WTC11 (cell line): ENCODE data around the gene ZFP2. TPM values are rescaled to one million over a fixed set of nuclear protein-coding genes. Genes with fewer than 3 reads are reported as not detected.

Experiments
- ATAC-seq: fragments of 200-7000 bp; cut with Tn5 transposase; 2 replicates; pipeline ENCODE4 v1.10.0; 2021; ENCODE audit warnings: mild to moderate bottlenecking, moderate library complexity
- CTCF ChIA-PET: fragments of 300-600 bp; sonication (Branson Sonifier 250); formaldehyde crosslinking; loops from one replicate; lab custom pipeline; 2021; ENCODE audit warnings: antibody characterized with exemption; lab: Charles Lee
- POLR2A ChIA-PET: fragments of 350-600 bp; sonication (Branson Sonifier 250); formaldehyde crosslinking; loops from one replicate; lab custom pipeline; 2021; ENCODE audit warnings: antibody characterized with exemption; lab: Charles Lee
- DNase-seq: peaks from one replicate; pipeline ENCODE4 v3.0.0; 2021; ENCODE audit warnings: low spot score
- H3K27ac Mint-ChIP-seq: 2 replicates; pipeline ENCODE4 v1.8.0; 2021; ENCODE audit warnings: mixed read lengths
- H3K27me3 Mint-ChIP-seq: 2 replicates; pipeline ENCODE4 v1.8.0; 2021; ENCODE audit warnings: low read depth, mild to moderate bottlenecking, moderate library complexity, mixed read lengths
- H3K36me3 Mint-ChIP-seq: 2 replicates; pipeline ENCODE4 v1.8.0; 2021; ENCODE audit warnings: mixed read lengths
- H3K4me1 Mint-ChIP-seq: 2 replicates; pipeline ENCODE4 v1.8.0; 2022; ENCODE audit warnings: mixed read lengths
- H3K4me3 Mint-ChIP-seq: 2 replicates; pipeline ENCODE4 v1.8.0; 2021; ENCODE audit warnings: mild to moderate bottlenecking, moderate library complexity, mixed read lengths
- H3K9me3 Mint-ChIP-seq: 2 replicates; pipeline ENCODE4 v1.8.0; 2021; ENCODE audit warnings: mixed read lengths
- ATF3 ChIP-seq: sonication (generic); formaldehyde crosslinking; conservative IDR thresholded peaks from 2 replicates; pipeline ENCODE4 v1.8.1; 2022; ENCODE audit warnings: mild to moderate bottlenecking, missing genetic modification reagents
- ATF6 ChIP-seq: sonication (generic); formaldehyde crosslinking; IDR thresholded peaks from 2 replicates; pipeline ENCODE4 v1.8.1; 2023; ENCODE audit warnings: mild to moderate bottlenecking, missing genetic modification reagents
- E2F4 ChIP-seq: sonication (generic); formaldehyde crosslinking; IDR thresholded peaks from 2 replicates; pipeline ENCODE4 v1.8.1; 2022; ENCODE audit warnings: low read depth, mild to moderate bottlenecking, moderate library complexity, missing genetic modification reagents, borderline replicate concordance
- ELF4 ChIP-seq: sonication (generic); formaldehyde crosslinking; IDR thresholded peaks from 2 replicates; pipeline ENCODE4 v1.8.1; 2022; ENCODE audit warnings: low read depth, mild to moderate bottlenecking, moderate library complexity, missing genetic modification reagents
- ERG ChIP-seq: fragments of 250-450 bp; sonication (Bioruptor Pico); IDR thresholded peaks from 2 replicates; pipeline ENCODE4 v1.8.0; 2021; ENCODE audit warnings: mild to moderate bottlenecking
- ESRRA ChIP-seq: sonication (generic); formaldehyde crosslinking; IDR thresholded peaks from 2 replicates; pipeline ENCODE4 v1.8.1; 2022; ENCODE audit warnings: mild to moderate bottlenecking, missing genetic modification reagents, borderline replicate concordance
- ETV6 ChIP-seq: sonication (generic); formaldehyde crosslinking; IDR thresholded peaks from 2 replicates; pipeline ENCODE4 v1.8.1; 2022; ENCODE audit warnings: mild to moderate bottlenecking, missing genetic modification reagents
- FOXK1 ChIP-seq: sonication (generic); formaldehyde crosslinking; IDR thresholded peaks from 2 replicates; pipeline ENCODE4 v1.8.0; 2022; ENCODE audit warnings: mild to moderate bottlenecking, moderate library complexity, missing genetic modification reagents
- GABPB1 ChIP-seq: sonication (generic); formaldehyde crosslinking; IDR thresholded peaks from 2 replicates; pipeline ENCODE4 v1.8.1; 2023; ENCODE audit warnings: mild to moderate bottlenecking, missing genetic modification reagents
- IRF2 ChIP-seq: sonication (generic); formaldehyde crosslinking; IDR thresholded peaks from 2 replicates; pipeline ENCODE4 v1.8.0; 2022; ENCODE audit warnings: low read depth, missing genetic modification reagents, borderline replicate concordance
- JAZF1 ChIP-seq: fragments of 250-450 bp; sonication (Bioruptor Pico); IDR thresholded peaks from 2 replicates; pipeline ENCODE4 v1.9.0; 2021; ENCODE audit warnings: moderate library complexity, mild to moderate bottlenecking, inconsistent platforms
- JUN ChIP-seq: sonication (generic); formaldehyde crosslinking; IDR thresholded peaks from 2 replicates; pipeline ENCODE4 v1.8.0; 2023; ENCODE audit warnings: mild to moderate bottlenecking, missing genetic modification reagents
- KAT7 ChIP-seq: sonication (generic); formaldehyde crosslinking; IDR thresholded peaks from 2 replicates; pipeline ENCODE4 v1.8.1; 2023; ENCODE audit warnings: missing genetic modification reagents, mild to moderate bottlenecking, borderline replicate concordance
- MYBL2 ChIP-seq: sonication (generic); formaldehyde crosslinking; IDR thresholded peaks from 2 replicates; pipeline ENCODE4 v1.8.1; 2023; ENCODE audit warnings: mild to moderate bottlenecking, moderate library complexity, missing genetic modification reagents
- NR1H2 ChIP-seq: sonication (generic); formaldehyde crosslinking; IDR thresholded peaks from 2 replicates; pipeline ENCODE4 v1.9.0; 2021; ENCODE audit warnings: mild to moderate bottlenecking, moderate library complexity, missing genetic modification reagents
- NR3C1 ChIP-seq: sonication (generic); formaldehyde crosslinking; conservative IDR thresholded peaks from 2 replicates; pipeline ENCODE4 v1.8.1; 2023; ENCODE audit warnings: low read depth, mild to moderate bottlenecking, missing genetic modification reagents
- PRDM15 ChIP-seq: sonication (generic); formaldehyde crosslinking; IDR thresholded peaks from 2 replicates; pipeline ENCODE4 v1.8.0; 2022; ENCODE audit warnings: missing genetic modification reagents
- PRRX2 ChIP-seq: fragments of 250-450 bp; sonication (Bioruptor Pico); IDR thresholded peaks from 2 replicates; pipeline ENCODE4 v1.8.0; 2021; ENCODE audit warnings: mild to moderate bottlenecking
- RORB ChIP-seq: fragments of 250-450 bp; sonication (Bioruptor Pico); IDR thresholded peaks from 2 replicates; pipeline ENCODE4 v1.9.0; 2021; ENCODE audit warnings: mild to moderate bottlenecking
- SMAD4 ChIP-seq: sonication (generic); formaldehyde crosslinking; IDR thresholded peaks from 2 replicates; pipeline ENCODE4 v1.8.0; 2022; ENCODE audit warnings: mild to moderate bottlenecking, missing genetic modification reagents
- TEAD1 ChIP-seq: sonication (generic); formaldehyde crosslinking; IDR thresholded peaks from 2 replicates; pipeline ENCODE4 v1.8.0; 2022; ENCODE audit warnings: mild to moderate bottlenecking, missing genetic modification reagents
- USF1 ChIP-seq: sonication (generic); formaldehyde crosslinking; IDR thresholded peaks from 2 replicates; pipeline ENCODE4 v1.8.0; 2022; ENCODE audit warnings: mild to moderate bottlenecking, missing genetic modification reagents
- ZMAT4 ChIP-seq: fragments of 250-450 bp; sonication (Bioruptor Pico); IDR thresholded peaks from 2 replicates; pipeline ENCODE4 v1.9.0; 2021; ENCODE audit warnings: mild to moderate bottlenecking
- ZNF317 ChIP-seq: sonication (generic); formaldehyde crosslinking; IDR thresholded peaks from 2 replicates; pipeline ENCODE4 v1.8.1; 2023; ENCODE audit warnings: low read depth, mild to moderate bottlenecking, moderate library complexity, missing genetic modification reagents, borderline replicate concordance
- ZNF396 ChIP-seq: fragments of 250-450 bp; sonication (Bioruptor Pico); IDR thresholded peaks from 2 replicates; pipeline ENCODE4 v1.8.0; 2021; ENCODE audit warnings: mild to moderate bottlenecking, moderate library complexity, borderline replicate concordance
- ZSCAN18 ChIP-seq: fragments of 250-450 bp; sonication (Bioruptor Pico); IDR thresholded peaks from 2 replicates; pipeline ENCODE4 v2.1.2; 2022; ENCODE audit warnings: mild to moderate bottlenecking, moderate library complexity
- total RNA-seq: library from RNA; stranded (reverse); gene quantifications from 3 replicates; pipeline ENCODE4 v1.2.3, GENCODE V29; 2021

ZFP2 gene
- total RNA-seq, 1 experiment from 2014 or later, result 1.0 TPM

GRCh38 chr5:178940569-178941360 is 45.1 kb downstream of the ZFP2 start, which contains the start of gene ZNF454:
TSS of gene ZNF454 (plus strand) at chr5:178941198. CDS start at chr5:178942792, 1,594 bp downstream.
- H3K36me3 Mint-ChIP-seq, result peaks cover 80% of the 10 kb centered on the region
- peaks cover 71% of the 10 kb centered on the region for H3K9me3 Mint-ChIP-seq
- ChIA-PET CTCF (interaction anchor here (1.0 to 1.4 kb wide), 2 partner anchors 119 to 203 kb away, joined by 3 to 7 read pairs; partner anchors contain the start of gene ZNF354C), POLR2A (interaction anchor here (0.7 to 1.0 kb wide), 2 partner anchors 81 to 108 kb away, joined by 3 to 4 read pairs; partner anchors contain the start of gene ZNF354B)
- H3K27ac Mint-ChIP-seq, result peak within 1 kb of the TSS; percentile 97
- ATAC-seq (peak; percentile 98), DNase-seq (peak; percentile 94)
- H3K4me3 Mint-ChIP-seq, result peak within 1 kb of the TSS; percentile 96
- H3K4me1 Mint-ChIP-seq, result peaks cover 10% of the 10 kb centered on the region
- H3K27me3 Mint-ChIP-seq, result peaks cover 43% of the 10 kb centered on the region
- no peak for TF ChIP-seq ZNF396 (CRISPR knock-in tag)
- no peak; the same call in 1 of the 2 replicates for TF ChIP-seq E2F4
- TF ChIP-seq ZMAT4, result no peak
- TF ChIP-seq FOXK1, result peak; percentile 59
- no peak for TF ChIP-seq IRF2 (CRISPR knock-in tag)
- no peak for TF ChIP-seq GABPB1 (CRISPR knock-in tag)
- peak; percentile 45; the same call in 1 of the 2 replicates for TF ChIP-seq PRDM15 (CRISPR knock-in tag)
- peak; percentile 89 for TF ChIP-seq TEAD1 (CRISPR knock-in tag)
- TF ChIP-seq ESRRA (CRISPR knock-in tag), result peak; percentile 59
- peak; percentile 59 for TF ChIP-seq MYBL2
- 0 out of 2 replicates have a peak, but pooled peaks have one; percentile 61 for TF ChIP-seq NR1H2
- TF ChIP-seq ERG (CRISPR knock-in tag), result no peak
- TF ChIP-seq PRRX2, result no peak
- TF ChIP-seq NR3C1, result 0 out of 2 replicates have a peak, but pooled peaks have one; percentile 23
- TF ChIP-seq RORB (CRISPR knock-in tag), result no peak
- TF ChIP-seq KAT7 (CRISPR knock-in tag), result peak; percentile 30; the same call in 1 of the 2 replicates
- peak; percentile 88 for TF ChIP-seq SMAD4
- no peak for TF ChIP-seq ATF6
- TF ChIP-seq ZSCAN18 (CRISPR knock-in tag), result no peak
- TF ChIP-seq ELF4, result no peak
- TF ChIP-seq JUN (CRISPR knock-in tag), result peak; percentile 86; the same call in 1 of the 2 replicates
- peak; percentile 51 for TF ChIP-seq ETV6 (CRISPR knock-in tag)
- TF ChIP-seq USF1 (CRISPR knock-in tag), result no peak; the same call in none of the 2 replicates
- TF ChIP-seq ATF3 (CRISPR knock-in tag), result no peak
- no peak for TF ChIP-seq ZNF317
- no peak for TF ChIP-seq JAZF1 (CRISPR knock-in tag)
